OCI-LY3 (cell line): Measurements from ENCODE around the gene CD2AP.
"Not testable (repeated sequence)": the region's sequence is repeated elsewhere in the genome, so short reads cannot be mapped to it uniquely, and the experiment has no call there.

ENCODE experiments used
- EZH2phosphoT487 ChIP-seq: fragments of 200-600 bp; shearing (Covaris generic); IDR thresholded peaks from 2 replicates; pipeline ENCODE4 v1.6.1; 2018; ENCODE audit warnings: antibody characterized with exemption, mixed run types, low read depth
- TF ChIP-seq, protein P1 (sequence below): fragments of 200-600, 300-600 bp; sonication (generic); IDR thresholded peaks from 2 replicates; pipeline ENCODE4 v1.5.1; 2014; ENCODE audit warnings: antibody characterized with exemption, low read length, low read depth

DNA sequence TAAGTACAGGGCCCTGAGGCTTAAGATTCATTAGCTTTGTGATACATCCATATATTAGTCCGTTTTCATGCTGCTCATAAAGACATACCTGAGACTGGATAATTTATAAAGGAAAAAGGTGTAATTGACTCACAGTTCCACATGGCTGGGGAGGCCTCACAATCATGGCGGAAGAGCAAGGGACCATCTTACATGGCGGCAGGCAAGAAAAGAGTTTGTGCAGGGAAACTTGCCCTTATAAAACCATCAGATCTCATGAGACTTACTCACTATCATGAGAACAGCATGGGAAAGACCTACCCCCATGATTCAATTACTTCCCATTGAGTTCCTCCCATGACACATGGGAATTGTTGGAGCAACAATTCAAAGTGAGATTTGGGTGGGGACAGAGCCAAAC lies 32.6 kb upstream of the CD2AP start:
- TF ChIP-seq, protein P1, sequence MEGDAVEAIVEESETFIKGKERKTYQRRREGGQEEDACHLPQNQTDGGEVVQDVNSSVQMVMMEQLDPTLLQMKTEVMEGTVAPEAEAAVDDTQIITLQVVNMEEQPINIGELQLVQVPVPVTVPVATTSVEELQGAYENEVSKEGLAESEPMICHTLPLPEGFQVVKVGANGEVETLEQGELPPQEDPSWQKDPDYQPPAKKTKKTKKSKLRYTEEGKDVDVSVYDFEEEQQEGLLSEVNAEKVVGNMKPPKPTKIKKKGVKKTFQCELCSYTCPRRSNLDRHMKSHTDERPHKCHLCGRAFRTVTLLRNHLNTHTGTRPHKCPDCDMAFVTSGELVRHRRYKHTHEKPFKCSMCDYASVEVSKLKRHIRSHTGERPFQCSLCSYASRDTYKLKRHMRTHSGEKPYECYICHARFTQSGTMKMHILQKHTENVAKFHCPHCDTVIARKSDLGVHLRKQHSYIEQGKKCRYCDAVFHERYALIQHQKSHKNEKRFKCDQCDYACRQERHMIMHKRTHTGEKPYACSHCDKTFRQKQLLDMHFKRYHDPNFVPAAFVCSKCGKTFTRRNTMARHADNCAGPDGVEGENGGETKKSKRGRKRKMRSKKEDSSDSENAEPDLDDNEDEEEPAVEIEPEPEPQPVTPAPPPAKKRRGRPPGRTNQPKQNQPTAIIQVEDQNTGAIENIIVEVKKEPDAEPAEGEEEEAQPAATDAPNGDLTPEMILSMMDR: not testable (repeated sequence)
- TF ChIP-seq EZH2phosphoT487: not testable (repeated sequence)
